Transverse colon (tissue), 3 donors: ENCODE measurements around the gene AHCYL1.

Source experiments
- CTCF ChIP-seq, 5 experiments: fragments of 200-600 bp in 3 of 5; fragments of 450-650 bp in 2 of 5; sonication (generic) in 3 of 5; IDR thresholded peaks; 1 replicate in 2 of 5; 2 replicates in 3 of 5; pipeline ENCODE4 v1.5.1; 2016 to 2017; ENCODE audit warnings: antibody characterized with exemption in 5 of 5, inconsistent platforms in 3 of 5, mild to moderate bottlenecking in 2 of 5, moderate library complexity in 1 of 5
- POLR2A ChIP-seq: fragments of 450-650 bp; IDR thresholded peaks from one replicate; pipeline ENCODE4 v1.6.1; 2016; ENCODE audit warnings: antibody characterized with exemption, mild to moderate bottlenecking, moderate library complexity

- TF ChIP-seq CTCF (IDR thresholded peaks at IDR 0.05) (no peak), POLR2A (no peak)
Observed at GRCh38 chr1:110047463-110047862, 62.9 kb downstream of the AHCYL1 start.
